CD4-positive, CD25-positive, alpha-beta regulatory T cell (primary cell): Measurements from ENCODE around the gene LHX2. TPM values are rescaled to one million over a fixed set of nuclear protein-coding genes. Genes with fewer than 3 reads are reported as not detected.

Source experiments
- ATAC-seq, 2 donors: fragments of 150-1000 bp; cut with Tn5 transposase; one replicate each; pipeline ENCODE4 v1.10.0; 2021; ENCODE audit warnings: low read depth in 2 of 2, moderate number of reproducible peaks in 2 of 2, moderate library complexity in 1 of 2
- DNase-seq, 3 donors: peaks; one replicate each; pipeline versions ENCODE4 v3.0.0 to v3.0.0-alpha.2; 2012 to 2022; ENCODE audit warnings: mixed read lengths in 1 of 3
- H3K27ac ChIP-seq: one replicate; pipeline ENCODE4 v1.7.0; 2013; ENCODE audit warnings: mild to moderate bottlenecking, low read length; ENCODE audit not compliant: insufficient read depth, poor library complexity, severe bottlenecking
- H3K27me3 ChIP-seq: one replicate; pipeline ENCODE4 v1.7.0; 2013; ENCODE audit warnings: low read length; ENCODE audit not compliant: control insufficient read depth, insufficient read depth
- H3K36me3 ChIP-seq: one replicate; pipeline ENCODE4 v1.7.0; 2013; ENCODE audit warnings: mild to moderate bottlenecking, low read length, moderate library complexity; ENCODE audit not compliant: control insufficient read depth, insufficient read depth
- H3K4me1 ChIP-seq: 2 replicates; pipeline ENCODE4 v1.7.0; 2013; ENCODE audit warnings: mild to moderate bottlenecking, low read length; ENCODE audit not compliant: insufficient read depth, control insufficient read depth, poor library complexity, severe bottlenecking
- H3K4me3 ChIP-seq: one replicate; pipeline ENCODE4 v1.7.0; 2013; ENCODE audit warnings: low read depth, mild to moderate bottlenecking, low read length, moderate library complexity
- H3K9me3 ChIP-seq, 2 experiments: 1 replicate in 1 of 2; 2 replicates in 1 of 2; pipeline ENCODE4 v1.7.0; 2013; ENCODE audit warnings: low read length in 2 of 2, mild to moderate bottlenecking in 1 of 2, moderate library complexity in 1 of 2; ENCODE audit not compliant: control insufficient read depth in 2 of 2
- H3K27ac Mint-ChIP-seq, 3 donors: one replicate each; pipeline ENCODE4 v1.8.0; 2020 to 2022; ENCODE audit warnings: mild to moderate bottlenecking in 3 of 3, mixed read lengths in 3 of 3, moderate library complexity in 2 of 3
- H3K27me3 Mint-ChIP-seq: one replicate; pipeline ENCODE4 v1.8.0; 2022; ENCODE audit warnings: mild to moderate bottlenecking, mixed read lengths
- H3K36me3 Mint-ChIP-seq: one replicate; pipeline ENCODE4 v1.8.0; 2020; ENCODE audit warnings: mixed read lengths
- H3K4me1 Mint-ChIP-seq, 4 donors: one replicate each; pipeline ENCODE4 v1.8.0; 2020 to 2022; ENCODE audit warnings: mixed read lengths in 4 of 4, mild to moderate bottlenecking in 1 of 4
- H3K4me3 Mint-ChIP-seq, 4 donors: one replicate each; pipeline ENCODE4 v1.8.0; 2020 to 2022; ENCODE audit warnings: mild to moderate bottlenecking in 4 of 4, mixed read lengths in 4 of 4, moderate library complexity in 3 of 4
- H3K9me3 Mint-ChIP-seq, 7 donors: one replicate each; pipeline ENCODE4 v1.8.0; 2020 to 2022; ENCODE audit warnings: mixed read lengths in 7 of 7, mild to moderate bottlenecking in 3 of 7, moderate library complexity in 2 of 7
- polyA plus RNA-seq, 4 donors: library from polyadenylated mRNA; unstranded; fragments of 300-500 nt; fragmentation: Illumina TruSeq; gene quantifications; one replicate each; pipeline ENCODE4 v1.2.3, GENCODE V29; 2021
- total RNA-seq: library from RNA; stranded (reverse); gene quantifications from one replicate; pipeline ENCODE4 v1.2.3, GENCODE V29; 2022

The LHX2 gene
- total and polyA plus RNA-seq, 5 donors from 2014 or later, result not detected

- ATAC-seq, result no peak
- Histone ChIP-seq H3K27me3 (peaks cover 48% of the 10 kb centered on the region), H3K4me3 (no peak overlapping the region), H3K4me1 (peaks cover 9% of the 10 kb centered on the region), H3K36me3 (no peaks in the 10 kb centered on the region), H3K27ac (no peak overlapping the region), H3K9me3 (no peaks in the 10 kb centered on the region)
- no peak for DNase-seq
- H3K27ac Mint-ChIP-seq, result no peak overlapping the region
- H3K36me3 Mint-ChIP-seq, result peaks cover 4% of the 10 kb centered on the region
- peaks cover 0 to 3% (median 0%) of the 10 kb centered on the region in 7 donors for H3K9me3 Mint-ChIP-seq
- peaks cover 0 to 31% (median 14%) of the 10 kb centered on the region in 4 donors for H3K4me1 Mint-ChIP-seq
- H3K27me3 Mint-ChIP-seq, result peaks cover 90% of the 10 kb centered on the region
- peak overlapping the region in 3 of 4 donors; percentile 10 to 82 (median 54) for H3K4me3 Mint-ChIP-seq
Measured at GRCh38 chr9:124000784-124001457, 10.6 kb upstream of the LHX2 start.

GRCh38 chr9:124001458-124001799, 10.1 kb upstream of the LHX2 start:
- H3K9me3 Mint-ChIP-seq, result peaks cover 0 to 3% (median 0%) of the 10 kb centered on the region in 7 donors
- ATAC-seq, result no peak
- peaks cover 0 to 31% (median 14%) of the 10 kb centered on the region in 4 donors for H3K4me1 Mint-ChIP-seq
- no peak overlapping the region for H3K27ac Mint-ChIP-seq
- DNase-seq, result no peak
- no peaks in the 10 kb centered on the region for H3K9me3 ChIP-seq
- peaks cover 52% of the 10 kb centered on the region for H3K27me3 ChIP-seq
- H3K4me1 ChIP-seq, result peaks cover 9% of the 10 kb centered on the region
- no peak overlapping the region for H3K4me3 ChIP-seq
- H3K27ac ChIP-seq, result no peak overlapping the region
- H3K36me3 Mint-ChIP-seq, result peaks cover 4% of the 10 kb centered on the region
- no peaks in the 10 kb centered on the region for H3K36me3 ChIP-seq
- H3K4me3 Mint-ChIP-seq, result peak overlapping the region in 1 of 4 donors; percentile 47
- H3K27me3 Mint-ChIP-seq, result peaks cover 90% of the 10 kb centered on the region

GRCh38 chr9:124001866-124002525, 9.6 kb upstream of the LHX2 start:
- peaks cover 9% of the 10 kb centered on the region for H3K4me1 ChIP-seq
- no peaks in the 10 kb centered on the region for H3K9me3 ChIP-seq
- Mint-ChIP-seq H3K9me3 (peaks cover 0 to 3% (median 0%) of the 10 kb centered on the region in 7 donors), H3K4me3 (no peak overlapping the region), H3K4me1 (peaks cover 0 to 31% (median 14%) of the 10 kb centered on the region in 4 donors), H3K36me3 (peaks cover 4% of the 10 kb centered on the region), H3K27me3 (peaks cover 90% of the 10 kb centered on the region), H3K27ac (no peak overlapping the region)
- H3K27me3 ChIP-seq, result peaks cover 58% of the 10 kb centered on the region
- H3K4me3 ChIP-seq, result no peak overlapping the region
- no peaks in the 10 kb centered on the region for H3K36me3 ChIP-seq
- DNase-seq, result no peak
- H3K27ac ChIP-seq, result no peak overlapping the region
- no peak for ATAC-seq

- Mint-ChIP-seq H3K27ac (no peak overlapping the region), H3K4me3 (no peak overlapping the region), H3K4me1 (peaks cover 0 to 23% (median 12%) of the 10 kb centered on the region in 4 donors), H3K27me3 (peaks cover 87% of the 10 kb centered on the region), H3K9me3 (peaks cover 0 to 3% (median 0%) of the 10 kb centered on the region in 7 donors), H3K36me3 (peaks cover 4% of the 10 kb centered on the region)
- Histone ChIP-seq H3K36me3 (no peaks in the 10 kb centered on the region), H3K4me1 (peaks cover 15% of the 10 kb centered on the region), H3K9me3 (no peaks in the 10 kb centered on the region), H3K4me3 (no peak overlapping the region), H3K27ac (no peak overlapping the region), H3K27me3 (peaks cover 59% of the 10 kb centered on the region)
- no peak for DNase-seq
- ATAC-seq, result no peak
Measured at GRCh38 chr9:124003636-124004349, 7.8 kb upstream of the LHX2 start.

- peaks cover 0 to 3% (median 0%) of the 10 kb centered on the region in 7 donors for H3K9me3 Mint-ChIP-seq
- Histone ChIP-seq H3K36me3 (no peaks in the 10 kb centered on the region), H3K4me3 (no peak overlapping the region), H3K4me1 (peaks cover 14% of the 10 kb centered on the region), H3K9me3 (no peaks in the 10 kb centered on the region), H3K27me3 (peaks cover 59% of the 10 kb centered on the region), H3K27ac (no peak overlapping the region)
- DNase-seq, result no peak
- no peak overlapping the region for H3K27ac Mint-ChIP-seq
- no peak for ATAC-seq
- no peak overlapping the region for H3K4me3 Mint-ChIP-seq
- peaks cover 4% of the 10 kb centered on the region for H3K36me3 Mint-ChIP-seq
- peaks cover 89% of the 10 kb centered on the region for H3K27me3 Mint-ChIP-seq
- H3K4me1 Mint-ChIP-seq, result peaks cover 0 to 26% (median 11%) of the 10 kb centered on the region in 4 donors
Measured at GRCh38 chr9:124004593-124004992, 7.0 kb upstream of the LHX2 start.

GRCh38 chr9:124005029-124005771, 6.4 kb upstream of the LHX2 start:
- DNase-seq, result no peak
- H3K36me3 ChIP-seq, result no peaks in the 10 kb centered on the region
- no peak for ATAC-seq
- Mint-ChIP-seq H3K9me3 (peaks cover 0 to 3% (median 0%) of the 10 kb centered on the region in 7 donors), H3K36me3 (peaks cover 4% of the 10 kb centered on the region), H3K4me1 (peaks cover 0 to 31% (median 14%) of the 10 kb centered on the region in 4 donors), H3K27me3 (peaks cover 95% of the 10 kb centered on the region), H3K4me3 (no peak overlapping the region), H3K27ac (no peak overlapping the region)
- peaks cover 14% of the 10 kb centered on the region for H3K4me1 ChIP-seq
- H3K4me3 ChIP-seq, result no peak overlapping the region
- peaks cover 65% of the 10 kb centered on the region for H3K27me3 ChIP-seq
- no peaks in the 10 kb centered on the region for H3K9me3 ChIP-seq
- no peak overlapping the region for H3K27ac ChIP-seq
